Measurements from ENCODE around the gene INPP5E.

DNA sequence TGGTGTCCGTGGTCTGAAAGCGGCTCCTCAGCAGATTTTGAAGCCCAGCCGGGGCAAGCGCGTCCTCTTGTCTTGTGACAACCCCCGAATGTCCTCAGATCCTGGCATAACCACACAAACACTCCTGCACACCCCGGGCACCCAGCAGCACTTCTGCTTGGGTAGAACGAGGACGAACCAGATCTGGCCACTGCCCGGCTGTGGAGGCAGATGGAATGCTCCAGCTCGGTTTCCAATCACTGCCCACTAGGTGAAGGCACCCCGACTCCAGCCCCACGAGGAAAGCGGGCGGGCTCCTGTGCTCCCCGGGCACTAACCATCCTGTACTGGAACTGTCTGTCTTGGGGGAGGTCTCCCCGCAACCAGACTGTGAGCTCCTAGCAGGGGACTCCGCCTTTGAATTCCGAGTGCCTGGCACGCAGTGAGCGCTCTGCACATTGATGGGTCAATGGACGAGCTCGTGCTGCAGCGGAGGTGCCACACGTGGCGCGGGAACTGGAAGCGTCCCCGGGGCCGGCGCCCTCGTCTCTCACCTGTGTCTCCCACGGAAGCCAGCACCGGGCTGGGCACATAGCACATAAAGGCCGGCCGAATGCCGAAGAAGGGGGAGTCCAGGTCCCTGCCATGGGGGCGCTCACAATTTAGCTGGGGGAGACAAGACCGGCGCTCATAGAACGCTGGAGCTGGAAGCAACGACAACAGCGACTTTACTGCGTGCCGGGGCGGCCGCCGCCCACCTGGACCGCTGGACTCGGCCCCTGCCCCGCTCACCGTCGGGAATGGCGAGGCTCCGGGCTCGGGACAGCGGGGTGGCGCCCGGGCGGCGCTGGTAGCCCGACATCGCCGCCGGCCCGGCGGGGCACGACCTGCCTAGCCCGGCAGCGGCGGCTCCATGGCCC, 29.8 kb downstream of the INPP5E start:
- no peak for TF ChIP-seq EZH2phosphoT487 (IDR thresholded peaks at IDR 0.05; ENCODE audit: borderline replicate concordance, low read length)
- TF ChIP-seq, protein P1, sequence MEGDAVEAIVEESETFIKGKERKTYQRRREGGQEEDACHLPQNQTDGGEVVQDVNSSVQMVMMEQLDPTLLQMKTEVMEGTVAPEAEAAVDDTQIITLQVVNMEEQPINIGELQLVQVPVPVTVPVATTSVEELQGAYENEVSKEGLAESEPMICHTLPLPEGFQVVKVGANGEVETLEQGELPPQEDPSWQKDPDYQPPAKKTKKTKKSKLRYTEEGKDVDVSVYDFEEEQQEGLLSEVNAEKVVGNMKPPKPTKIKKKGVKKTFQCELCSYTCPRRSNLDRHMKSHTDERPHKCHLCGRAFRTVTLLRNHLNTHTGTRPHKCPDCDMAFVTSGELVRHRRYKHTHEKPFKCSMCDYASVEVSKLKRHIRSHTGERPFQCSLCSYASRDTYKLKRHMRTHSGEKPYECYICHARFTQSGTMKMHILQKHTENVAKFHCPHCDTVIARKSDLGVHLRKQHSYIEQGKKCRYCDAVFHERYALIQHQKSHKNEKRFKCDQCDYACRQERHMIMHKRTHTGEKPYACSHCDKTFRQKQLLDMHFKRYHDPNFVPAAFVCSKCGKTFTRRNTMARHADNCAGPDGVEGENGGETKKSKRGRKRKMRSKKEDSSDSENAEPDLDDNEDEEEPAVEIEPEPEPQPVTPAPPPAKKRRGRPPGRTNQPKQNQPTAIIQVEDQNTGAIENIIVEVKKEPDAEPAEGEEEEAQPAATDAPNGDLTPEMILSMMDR (conservative IDR thresholded peaks at IDR 0.05; ENCODE audit: low read depth, low read length), result no peak

All from PC-3 (cell line).